Suprapubic skin (tissue), 4 donors: Measurements from ENCODE around the gene RPGRIP1. TPM values are rescaled to one million over a fixed set of nuclear protein-coding genes. Genes with fewer than 3 reads are reported as not detected.
"Not testable (repeated sequence)": the region's sequence is repeated elsewhere in the genome, so short reads cannot be mapped to it uniquely, and the experiment has no call there.

Experiments
- DNase-seq, 2 donors: peaks; one replicate each; pipeline ENCODE4 v3.0.0-alpha.2; 2019; ENCODE audit warnings: low spot score in 2 of 2
- H3K27ac ChIP-seq: fragments of 200-600 bp; sonication (generic); one replicate; pipeline ENCODE4 v1.5.1; 2019
- H3K27me3 ChIP-seq: fragments of 200-600 bp; sonication (generic); one replicate; pipeline ENCODE4 v1.5.1; 2019
- H3K36me3 ChIP-seq: fragments of 200-600 bp; sonication (generic); one replicate; pipeline ENCODE4 v1.5.1; 2019
- H3K4me1 ChIP-seq: fragments of 200-600 bp; sonication (generic); one replicate; pipeline ENCODE4 v1.5.1; 2019
- H3K4me3 ChIP-seq: fragments of 200-600 bp; sonication (generic); one replicate; pipeline ENCODE4 v1.5.1; 2019; ENCODE audit warnings: mild to moderate bottlenecking
- H3K9me3 ChIP-seq: fragments of 200-600 bp; sonication (generic); one replicate; pipeline ENCODE4 v1.5.1; 2019
- EP300 ChIP-seq: sonication (generic); formaldehyde crosslinking; IDR thresholded peaks from one replicate; pipeline ENCODE4 v1.6.1; 2017; ENCODE audit warnings: antibody characterized with exemption
- POLR2A ChIP-seq, 2 donors: fragments of 450-650 bp; IDR thresholded peaks; one replicate each; pipeline ENCODE4 v1.6.1; 2017; ENCODE audit warnings: antibody characterized with exemption in 2 of 2, mild to moderate bottlenecking in 2 of 2, moderate library complexity in 2 of 2
- POLR2AphosphoS5 ChIP-seq, 3 donors: sonication (generic); formaldehyde crosslinking; IDR thresholded peaks; one replicate each; pipeline ENCODE4 v1.6.1; 2017; ENCODE audit warnings: antibody characterized with exemption in 3 of 3
- WGBS: methylation state at CpG from one replicate; pipeline ENCODE4 v1.1.5; 2018; 5-methylcytosine and 5-hydroxymethylcytosine counted together
- total RNA-seq, 4 donors: library from RNA; depleted of rRNA; stranded (reverse); fragments of >200 nt; gene quantifications; one replicate each; pipeline ENCODE4 v1.1.0, GENCODE V29; 2016
- TF ChIP-seq, protein P1 (sequence below), 2 donors: fragments of 200-600 bp in 1 of 2; fragments of 450-650 bp in 1 of 2; sonication (generic) in 1 of 2; IDR thresholded peaks; one replicate each; pipeline ENCODE4 v1.5.1; 2016 to 2019; ENCODE audit warnings: antibody characterized with exemption in 2 of 2, mild to moderate bottlenecking in 1 of 2, moderate library complexity in 1 of 2

Gene RPGRIP1
- total RNA-seq, 4 donors from 2014 or later, result not detected

DNA sequence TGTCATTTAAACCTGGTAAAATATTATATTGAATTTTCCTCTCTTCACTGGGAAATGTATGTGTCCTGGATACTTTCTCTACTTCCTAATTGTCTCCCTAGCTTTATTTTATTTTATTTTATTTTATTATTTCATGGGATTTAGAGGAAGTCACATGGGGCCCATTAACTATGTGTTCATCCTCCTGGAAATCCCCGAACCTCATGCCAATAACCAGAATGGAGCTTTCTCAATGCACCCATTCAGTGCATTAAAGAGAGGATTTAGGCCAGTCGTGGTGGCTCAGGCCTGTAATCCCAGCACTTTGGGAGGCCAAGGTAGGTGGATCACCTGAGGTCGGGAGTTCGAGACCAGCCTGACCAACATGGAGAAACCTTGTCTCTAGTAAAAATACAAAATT, 1.3 kb upstream of the RPGRIP1 start:
- no peak for TF ChIP-seq POLR2A (IDR thresholded peaks at IDR 0.05)
- TF ChIP-seq EP300, result no peak
- TF ChIP-seq POLR2AphosphoS5 (IDR thresholded peaks at IDR 0.05), result no peak
- TF ChIP-seq, protein P1, sequence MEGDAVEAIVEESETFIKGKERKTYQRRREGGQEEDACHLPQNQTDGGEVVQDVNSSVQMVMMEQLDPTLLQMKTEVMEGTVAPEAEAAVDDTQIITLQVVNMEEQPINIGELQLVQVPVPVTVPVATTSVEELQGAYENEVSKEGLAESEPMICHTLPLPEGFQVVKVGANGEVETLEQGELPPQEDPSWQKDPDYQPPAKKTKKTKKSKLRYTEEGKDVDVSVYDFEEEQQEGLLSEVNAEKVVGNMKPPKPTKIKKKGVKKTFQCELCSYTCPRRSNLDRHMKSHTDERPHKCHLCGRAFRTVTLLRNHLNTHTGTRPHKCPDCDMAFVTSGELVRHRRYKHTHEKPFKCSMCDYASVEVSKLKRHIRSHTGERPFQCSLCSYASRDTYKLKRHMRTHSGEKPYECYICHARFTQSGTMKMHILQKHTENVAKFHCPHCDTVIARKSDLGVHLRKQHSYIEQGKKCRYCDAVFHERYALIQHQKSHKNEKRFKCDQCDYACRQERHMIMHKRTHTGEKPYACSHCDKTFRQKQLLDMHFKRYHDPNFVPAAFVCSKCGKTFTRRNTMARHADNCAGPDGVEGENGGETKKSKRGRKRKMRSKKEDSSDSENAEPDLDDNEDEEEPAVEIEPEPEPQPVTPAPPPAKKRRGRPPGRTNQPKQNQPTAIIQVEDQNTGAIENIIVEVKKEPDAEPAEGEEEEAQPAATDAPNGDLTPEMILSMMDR (IDR thresholded peaks at IDR 0.05), result no peak
- Histone ChIP-seq H3K9me3 (no peaks in the 10 kb centered on the region), H3K27ac (no peak overlapping the region), H3K4me3 (no peak overlapping the region), H3K36me3 (no peaks in the 10 kb centered on the region), H3K4me1 (no peaks in the 10 kb centered on the region), H3K27me3 (no peaks in the 10 kb centered on the region)
- DNase-seq, result no peak
- 66% methylated on average over 4 of the region's 4 CpGs for WGBS

DNA sequence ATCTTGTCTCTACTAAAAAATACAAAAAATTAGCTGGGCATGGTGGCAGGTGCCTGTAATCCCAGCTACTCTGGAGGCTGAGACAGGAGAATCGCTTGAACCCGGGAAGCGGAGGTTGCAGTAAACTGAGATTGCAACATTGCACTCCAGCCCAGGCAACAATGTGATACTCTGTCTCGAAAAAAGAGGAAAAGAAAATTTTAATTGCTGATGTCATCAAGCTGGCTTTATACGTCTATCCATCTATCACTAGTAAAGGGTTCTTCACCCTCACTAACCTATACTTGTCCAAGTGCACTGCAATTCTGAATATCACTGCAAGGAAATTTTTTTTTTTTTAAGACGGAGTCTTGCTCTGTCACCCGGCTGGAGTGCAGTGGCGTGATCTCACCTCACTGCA, 2.0 kb downstream of the RPGRIP1 start:
- not testable (repeated sequence) for H3K4me3 ChIP-seq, H3K9me3 ChIP-seq, H3K4me1 ChIP-seq, H3K27me3 ChIP-seq, H3K36me3 ChIP-seq, DNase-seq, H3K27ac ChIP-seq
- 76% methylated on average over 8 of the region's 8 CpGs for WGBS

DNA sequence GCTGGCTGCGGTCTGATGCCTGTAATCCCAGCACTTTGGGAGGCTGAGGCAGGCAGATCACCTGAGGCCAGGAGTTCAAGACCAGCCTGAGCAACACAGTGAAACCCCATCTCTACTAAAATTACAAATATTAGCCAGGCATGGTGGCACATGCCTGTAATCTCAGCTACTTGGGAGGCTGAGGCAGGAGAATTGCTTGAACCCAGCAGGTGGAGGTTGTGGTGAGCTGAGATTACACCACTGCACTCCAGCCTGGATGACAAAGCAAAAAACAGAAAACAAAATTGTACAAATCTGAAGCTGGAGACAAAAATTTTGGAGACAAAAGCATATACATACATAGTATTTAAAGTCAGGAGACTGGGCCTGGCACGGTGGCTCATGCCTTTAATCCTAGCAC, 6.6 kb downstream of the RPGRIP1 start:
- H3K4me3 ChIP-seq, DNase-seq, H3K36me3 ChIP-seq, H3K27ac ChIP-seq, H3K9me3 ChIP-seq, H3K4me1 ChIP-seq, H3K27me3 ChIP-seq: not testable (repeated sequence)
- 91% methylated on average over 2 of the region's 2 CpGs for WGBS

DNA sequence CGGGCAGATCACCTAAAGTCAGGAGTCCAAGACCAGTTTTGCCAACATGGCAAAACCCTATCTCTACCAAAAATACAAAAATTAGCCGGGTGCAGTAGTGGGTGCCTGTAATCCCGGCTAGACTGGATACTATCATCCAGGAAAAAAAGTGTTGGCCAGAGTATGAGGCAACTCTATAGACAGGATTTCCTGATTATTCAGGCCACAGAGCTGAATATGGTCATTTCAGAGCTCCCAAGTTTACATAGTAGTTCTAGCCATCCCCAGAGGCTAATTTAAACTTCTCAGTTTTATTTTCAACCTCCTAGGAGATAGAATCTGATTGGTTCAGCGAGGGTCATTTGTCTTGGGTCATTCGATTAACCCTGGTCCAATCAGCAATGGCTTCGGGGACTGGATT, 7.3 kb downstream of the RPGRIP1 start:
- Histone ChIP-seq H3K27me3 (no peaks in the 10 kb centered on the region), H3K4me1 (no peaks in the 10 kb centered on the region), H3K27ac (no peak overlapping the region), H3K9me3 (no peaks in the 10 kb centered on the region), H3K4me3 (no peak overlapping the region), H3K36me3 (no peaks in the 10 kb centered on the region)
- TF ChIP-seq POLR2AphosphoS5 (IDR thresholded peaks at IDR 0.05) (no peak), EP300 (no peak), POLR2A (IDR thresholded peaks at IDR 0.05) (no peak)
- TF ChIP-seq, protein P1 (IDR thresholded peaks at IDR 0.05), result no peak
- 87% methylated on average over 6 of the region's 6 CpGs for WGBS
- DNase-seq, result no peak

DNA sequence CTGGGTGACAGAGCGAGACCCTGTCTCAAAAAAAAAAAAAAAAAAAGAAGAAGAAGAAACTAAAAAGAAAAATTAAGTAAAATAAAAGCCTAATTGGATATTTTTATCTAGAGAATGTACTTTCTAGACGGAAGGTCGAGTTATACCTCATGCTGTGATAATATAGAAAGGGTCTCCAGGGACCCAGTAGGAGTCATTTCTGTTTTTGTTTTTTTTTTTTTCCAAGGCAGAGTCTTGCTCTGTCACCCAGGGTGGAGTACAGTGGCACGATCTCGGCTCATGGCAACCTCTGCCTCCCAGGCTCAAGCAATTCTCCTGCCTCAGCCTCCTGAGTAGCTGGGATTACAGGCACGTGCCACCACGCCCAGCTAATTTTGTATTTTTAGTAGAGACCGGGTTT, 14.1 kb downstream of the RPGRIP1 start:
- not testable (repeated sequence) for H3K27ac ChIP-seq, H3K9me3 ChIP-seq, H3K36me3 ChIP-seq, H3K27me3 ChIP-seq, H3K4me3 ChIP-seq, DNase-seq, H3K4me1 ChIP-seq
- 87% methylated on average over 8 of the region's 8 CpGs for WGBS

DNA sequence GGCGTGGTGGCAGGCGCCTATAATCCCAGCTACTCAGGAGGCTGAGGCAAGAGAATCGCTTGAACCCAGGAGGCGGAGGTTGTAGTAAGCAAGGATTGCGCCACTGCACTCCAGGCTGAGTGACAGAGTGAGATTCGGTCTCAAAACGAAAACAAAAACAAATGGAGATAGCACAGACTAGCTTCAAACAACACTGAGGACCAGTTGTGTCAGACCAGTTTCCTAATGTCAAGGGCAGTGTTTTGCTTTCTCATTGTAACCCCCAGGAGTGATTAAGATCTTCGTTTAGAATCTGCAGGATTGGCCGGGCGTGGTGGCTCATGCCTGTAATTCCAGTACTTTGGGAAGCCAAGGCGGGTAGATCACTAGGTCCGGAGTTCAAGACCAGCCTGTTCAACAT, 18.5 kb downstream of the RPGRIP1 start:
- peaks cover 7% of the 10 kb centered on the region for H3K4me1 ChIP-seq
- H3K4me3 ChIP-seq, result no peak overlapping the region
- DNase-seq, result no peak
- H3K9me3 ChIP-seq, result no peaks in the 10 kb centered on the region
- TF ChIP-seq POLR2A (IDR thresholded peaks at IDR 0.05) (no peak), EP300 (no peak), POLR2AphosphoS5 (IDR thresholded peaks at IDR 0.05) (no peak)
- TF ChIP-seq, protein P1 (IDR thresholded peaks at IDR 0.05), result no peak
- H3K36me3 ChIP-seq, result no peaks in the 10 kb centered on the region
- H3K27me3 ChIP-seq, result peaks cover 3% of the 10 kb centered on the region
- H3K27ac ChIP-seq, result no peak overlapping the region
- 85% methylated on average over 12 of the region's 12 CpGs for WGBS

DNA sequence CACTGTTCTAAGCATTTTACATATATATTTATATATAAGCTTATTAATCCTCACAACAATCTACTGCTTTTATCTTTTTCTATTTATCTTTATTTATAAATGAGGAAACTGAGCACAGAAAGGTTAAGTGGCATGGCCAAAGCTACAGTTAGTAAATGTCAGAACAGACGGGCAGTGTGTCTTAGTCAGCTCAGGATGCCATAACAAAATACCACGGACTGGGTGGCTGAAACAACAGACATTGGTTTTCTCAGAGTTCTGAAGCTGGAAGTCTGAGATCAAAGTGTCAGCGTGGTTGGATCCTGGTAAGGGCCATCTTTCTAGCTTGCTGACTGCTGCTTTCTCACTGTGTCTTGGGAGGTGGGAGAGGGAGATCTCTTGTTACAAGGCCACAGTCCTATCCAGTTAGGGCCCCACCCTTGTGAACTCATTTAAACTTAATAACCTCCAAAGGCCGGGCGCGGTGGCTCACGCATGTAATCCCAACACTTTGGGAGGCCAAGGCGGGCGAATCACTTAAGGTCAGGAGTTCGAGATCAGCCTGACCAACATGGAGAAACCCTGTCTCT, 19.8 kb downstream of the RPGRIP1 start:
- Histone ChIP-seq H3K36me3 (no peaks in the 10 kb centered on the region), H3K27me3 (peaks cover 3% of the 10 kb centered on the region), H3K4me3 (no peak overlapping the region), H3K27ac (no peak overlapping the region), H3K9me3 (no peaks in the 10 kb centered on the region), H3K4me1 (peaks cover 7% of the 10 kb centered on the region)
- no peak for DNase-seq
- 88% methylated on average over 10 of the region's 10 CpGs for WGBS
- TF ChIP-seq POLR2AphosphoS5 (IDR thresholded peaks at IDR 0.05) (no peak), POLR2A (IDR thresholded peaks at IDR 0.05) (no peak), EP300 (no peak)
- TF ChIP-seq, protein P1 (IDR thresholded peaks at IDR 0.05), result no peak
